Measurements from ENCODE around the gene RGPD3. TPM values are rescaled to one million over a fixed set of nuclear protein-coding genes. Genes with fewer than 3 reads are reported as not detected.

Gene RGPD3
- total and polyA plus RNA-seq, 2 experiments from 2014 or later: 0.27 TPM; not detected in 1

- Histone ChIP-seq H4K20me1 (ENCODE audit: insufficient read depth, poor library complexity, severe bottlenecking) (no peaks in the 10 kb centered on the region), H3K4me3 (no peak overlapping the region), H3K27ac (no peak overlapping the region), H3K9me2 (replicated peaks; ENCODE audit: insufficient read depth) (no peaks in the 10 kb centered on the region), H3K4me2 (no peak overlapping the region), H3K9me3 (ENCODE audit: low read depth) (no peaks in the 10 kb centered on the region), H3K27me3 (no peaks in the 10 kb centered on the region), H3K79me2 (no peaks in the 10 kb centered on the region), H3K36me3 (replicated peaks; ENCODE audit: insufficient read depth, low read depth) (no peaks in the 10 kb centered on the region), H2AFZ (no peak overlapping the region), H3K4me1 (ENCODE audit: insufficient read depth) (no peaks in the 10 kb centered on the region)
- TF ChIP-seq EZH2 (IDR thresholded peaks at IDR 0.05; ENCODE audit: borderline replicate concordance) (no peak), EZH2phosphoT487 (IDR thresholded peaks at IDR 0.05; ENCODE audit: low read depth, severe bottlenecking, unreplicated experiment) (no peak)
- TF ChIP-seq, protein P1, sequence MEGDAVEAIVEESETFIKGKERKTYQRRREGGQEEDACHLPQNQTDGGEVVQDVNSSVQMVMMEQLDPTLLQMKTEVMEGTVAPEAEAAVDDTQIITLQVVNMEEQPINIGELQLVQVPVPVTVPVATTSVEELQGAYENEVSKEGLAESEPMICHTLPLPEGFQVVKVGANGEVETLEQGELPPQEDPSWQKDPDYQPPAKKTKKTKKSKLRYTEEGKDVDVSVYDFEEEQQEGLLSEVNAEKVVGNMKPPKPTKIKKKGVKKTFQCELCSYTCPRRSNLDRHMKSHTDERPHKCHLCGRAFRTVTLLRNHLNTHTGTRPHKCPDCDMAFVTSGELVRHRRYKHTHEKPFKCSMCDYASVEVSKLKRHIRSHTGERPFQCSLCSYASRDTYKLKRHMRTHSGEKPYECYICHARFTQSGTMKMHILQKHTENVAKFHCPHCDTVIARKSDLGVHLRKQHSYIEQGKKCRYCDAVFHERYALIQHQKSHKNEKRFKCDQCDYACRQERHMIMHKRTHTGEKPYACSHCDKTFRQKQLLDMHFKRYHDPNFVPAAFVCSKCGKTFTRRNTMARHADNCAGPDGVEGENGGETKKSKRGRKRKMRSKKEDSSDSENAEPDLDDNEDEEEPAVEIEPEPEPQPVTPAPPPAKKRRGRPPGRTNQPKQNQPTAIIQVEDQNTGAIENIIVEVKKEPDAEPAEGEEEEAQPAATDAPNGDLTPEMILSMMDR (IDR thresholded peaks at IDR 0.05; ENCODE audit: poor library complexity): no peak
- DNase-seq (ENCODE audit: low spot score): no peak
- 96% methylated on average over 16 of the region's 16 CpGs for WGBS (ENCODE audit: low lambda C conversion rate, missing lambda C conversion rate)
These were observed 124.9 kb downstream of the RGPD3 start for GRCh38 chr2:106343274-106343673.

GRCh38 chr2:106342831-106343251 is 125.4 kb downstream of the RGPD3 start:
- H3K79me2 ChIP-seq: no peaks in the 10 kb centered on the region
- H3K36me3 ChIP-seq (replicated peaks; ENCODE audit: insufficient read depth, low read depth): no peaks in the 10 kb centered on the region
- H3K4me1 ChIP-seq (ENCODE audit: insufficient read depth): no peaks in the 10 kb centered on the region
- no peak overlapping the region for H2AFZ ChIP-seq
- no peak overlapping the region for H3K27ac ChIP-seq
- H3K9me2 ChIP-seq (replicated peaks; ENCODE audit: insufficient read depth): no peaks in the 10 kb centered on the region
- no peak for DNase-seq (ENCODE audit: low spot score)
- WGBS (ENCODE audit: low lambda C conversion rate, missing lambda C conversion rate): 96% methylated on average over 24 of the region's 25 CpGs
- no peaks in the 10 kb centered on the region for H3K9me3 ChIP-seq (ENCODE audit: low read depth)
- no peak overlapping the region for H3K4me2 ChIP-seq
- no peak for TF ChIP-seq EZH2phosphoT487 (IDR thresholded peaks at IDR 0.05; ENCODE audit: low read depth, severe bottlenecking, unreplicated experiment)
- TF ChIP-seq, protein P1 (IDR thresholded peaks at IDR 0.05; ENCODE audit: poor library complexity): no peak
- no peak for TF ChIP-seq EZH2 (IDR thresholded peaks at IDR 0.05; ENCODE audit: borderline replicate concordance)
- no peak overlapping the region for H3K4me3 ChIP-seq
- H3K27me3 ChIP-seq: no peaks in the 10 kb centered on the region
- no peaks in the 10 kb centered on the region for H4K20me1 ChIP-seq (ENCODE audit: insufficient read depth, poor library complexity, severe bottlenecking)

DNA sequence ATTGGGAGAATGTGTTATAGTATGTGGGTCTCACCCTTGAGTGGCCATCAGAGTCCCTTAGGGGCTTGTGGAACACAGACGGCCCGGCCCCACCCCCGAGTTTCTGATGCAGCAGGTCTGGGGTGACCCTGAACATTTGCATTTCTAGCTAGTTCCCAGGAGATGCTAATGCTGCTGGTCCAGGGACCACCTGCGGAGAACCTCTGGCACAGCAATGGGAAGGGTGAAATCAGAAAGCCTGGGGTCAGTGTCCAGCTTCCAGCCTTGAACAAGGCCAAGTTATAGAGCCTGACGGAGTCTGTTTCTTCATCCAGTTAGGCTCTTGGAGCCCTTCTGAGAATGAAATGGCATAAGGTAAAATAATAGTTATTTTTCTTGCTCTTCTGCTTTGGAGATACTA is 126.5 kb downstream of the RGPD3 start:
- H3K9me2 ChIP-seq (replicated peaks; ENCODE audit: insufficient read depth): no peaks in the 10 kb centered on the region
- no peaks in the 10 kb centered on the region for H4K20me1 ChIP-seq (ENCODE audit: insufficient read depth, poor library complexity, severe bottlenecking)
- no peak overlapping the region for H3K4me3 ChIP-seq
- no peaks in the 10 kb centered on the region for H3K36me3 ChIP-seq (replicated peaks; ENCODE audit: insufficient read depth, low read depth)
- no peaks in the 10 kb centered on the region for H3K4me1 ChIP-seq (ENCODE audit: insufficient read depth)
- H3K79me2 ChIP-seq: no peaks in the 10 kb centered on the region
- no peaks in the 10 kb centered on the region for H3K9me3 ChIP-seq (ENCODE audit: low read depth)
- no peaks in the 10 kb centered on the region for H3K27me3 ChIP-seq
- 97% methylated on average over 5 of the region's 5 CpGs for WGBS (ENCODE audit: low lambda C conversion rate, missing lambda C conversion rate)
- DNase-seq (ENCODE audit: low spot score): no peak
- no peak overlapping the region for H2AFZ ChIP-seq
- no peak for TF ChIP-seq EZH2phosphoT487 (IDR thresholded peaks at IDR 0.05; ENCODE audit: low read depth, severe bottlenecking, unreplicated experiment)
- TF ChIP-seq, protein P1 (IDR thresholded peaks at IDR 0.05; ENCODE audit: poor library complexity): no peak
- TF ChIP-seq EZH2 (IDR thresholded peaks at IDR 0.05; ENCODE audit: borderline replicate concordance): no peak
- H3K4me2 ChIP-seq: no peak overlapping the region
- no peak overlapping the region for H3K27ac ChIP-seq

Other genes starting within 250 kb of the RGPD3 start
- gene CD8B2, start 19.0 kb upstream of the RGPD3 start, total RNA-seq: 0.44 TPM in 1 of 2 replicates, not detected in the other
- gene CD8B2, start 19.0 kb upstream of the RGPD3 start, polyA plus RNA-seq: 0.47 TPM in 1 of 2 replicates, not detected in the other